Measurements from ENCODE around the gene MSI2.

MSI2 gene

GRCh38 chr17:57466017-57466471 lies 209.7 kb downstream of the MSI2 start:
- TF ChIP-seq EZH2 (IDR thresholded peaks at IDR 0.05) (no peak), FOXP2 (optimal IDR thresholded peaks at IDR 0.05; ENCODE audit: control extremely low read depth, extremely low read length, insufficient read depth) (no peak)
- no peak for DNase-seq (ENCODE audit: low read depth, low spot score)
- Histone ChIP-seq H3K4me3 (no peak overlapping the region), H3K27ac (no peak overlapping the region), H3K9me3 (ENCODE audit: low read depth, low read length) (no peaks in the 10 kb centered on the region), H3K36me3 (ENCODE audit: insufficient read depth, low read length) (no peaks in the 10 kb centered on the region), H3K9ac (ENCODE audit: insufficient read length) (no peak overlapping the region)

GRCh38 chr17:57466521-57466920 lies 210.2 kb downstream of the MSI2 start:
- Histone ChIP-seq H3K9ac (ENCODE audit: insufficient read length) (no peak overlapping the region), H3K4me3 (no peak overlapping the region), H3K36me3 (ENCODE audit: insufficient read depth, low read length) (no peaks in the 10 kb centered on the region), H3K27ac (no peak overlapping the region), H3K9me3 (ENCODE audit: low read depth, low read length) (no peaks in the 10 kb centered on the region)
- DNase-seq (ENCODE audit: low read depth, low spot score): no peak
- TF ChIP-seq EZH2 (IDR thresholded peaks at IDR 0.05) (no peak), POLR2AphosphoS5 (IDR thresholded peaks at IDR 0.05; ENCODE audit: borderline replicate concordance, low read depth, low read length) (no peak), FOXP2 (optimal IDR thresholded peaks at IDR 0.05; ENCODE audit: control extremely low read depth, extremely low read length, insufficient read depth) (no peak)

GRCh38 chr17:57467226-57467625 lies 210.9 kb downstream of the MSI2 start:
- DNase-seq (ENCODE audit: low read depth, low spot score): no peak
- no peak overlapping the region for H3K27ac ChIP-seq
- H3K9ac ChIP-seq (ENCODE audit: insufficient read length): no peak overlapping the region
- TF ChIP-seq POLR2AphosphoS5 (IDR thresholded peaks at IDR 0.05; ENCODE audit: borderline replicate concordance, low read depth, low read length) (no peak), EZH2 (IDR thresholded peaks at IDR 0.05) (no peak), FOXP2 (optimal IDR thresholded peaks at IDR 0.05; ENCODE audit: control extremely low read depth, extremely low read length, insufficient read depth) (no peak)
- H3K4me3 ChIP-seq: no peak overlapping the region
- H3K9me3 ChIP-seq (ENCODE audit: low read depth, low read length): no peaks in the 10 kb centered on the region
- no peaks in the 10 kb centered on the region for H3K36me3 ChIP-seq (ENCODE audit: insufficient read depth, low read length)

- H3K4me3 ChIP-seq: no peak overlapping the region
- no peak overlapping the region for H3K9ac ChIP-seq (ENCODE audit: insufficient read length)
- no peak overlapping the region for H3K27ac ChIP-seq
- DNase-seq (ENCODE audit: low read depth, low spot score): no peak
- TF ChIP-seq FOXP2 (optimal IDR thresholded peaks at IDR 0.05; ENCODE audit: control extremely low read depth, extremely low read length, insufficient read depth): no peak
- no peak for TF ChIP-seq POLR2AphosphoS5 (IDR thresholded peaks at IDR 0.05; ENCODE audit: borderline replicate concordance, low read depth, low read length)
- TF ChIP-seq EZH2 (IDR thresholded peaks at IDR 0.05): no peak
- H3K9me3 ChIP-seq (ENCODE audit: low read depth, low read length): no peaks in the 10 kb centered on the region
- H3K36me3 ChIP-seq (ENCODE audit: insufficient read depth, low read length): no peaks in the 10 kb centered on the region
Measured at GRCh38 chr17:57467801-57468200, 211.5 kb downstream of the MSI2 start.

- no peak overlapping the region for H3K4me3 ChIP-seq
- H3K9me3 ChIP-seq (ENCODE audit: low read depth, low read length): no peaks in the 10 kb centered on the region
- no peak overlapping the region for H3K27ac ChIP-seq
- H3K36me3 ChIP-seq (ENCODE audit: insufficient read depth, low read length): no peaks in the 10 kb centered on the region
- no peak overlapping the region for H3K9ac ChIP-seq (ENCODE audit: insufficient read length)
- TF ChIP-seq POLR2AphosphoS5 (IDR thresholded peaks at IDR 0.05; ENCODE audit: borderline replicate concordance, low read depth, low read length) (no peak), FOXP2 (optimal IDR thresholded peaks at IDR 0.05; ENCODE audit: control extremely low read depth, extremely low read length, insufficient read depth) (no peak), EZH2 (IDR thresholded peaks at IDR 0.05) (no peak)
- DNase-seq (ENCODE audit: low read depth, low spot score): no peak
Measured at GRCh38 chr17:57468932-57469775, 212.8 kb downstream of the MSI2 start.

- H3K36me3 ChIP-seq (ENCODE audit: insufficient read depth, low read length): no peaks in the 10 kb centered on the region
- H3K27ac ChIP-seq: no peak overlapping the region
- no peak for TF ChIP-seq EZH2 (IDR thresholded peaks at IDR 0.05)
- TF ChIP-seq FOXP2 (optimal IDR thresholded peaks at IDR 0.05; ENCODE audit: control extremely low read depth, extremely low read length, insufficient read depth): no peak
- no peak for TF ChIP-seq POLR2AphosphoS5 (IDR thresholded peaks at IDR 0.05; ENCODE audit: borderline replicate concordance, low read depth, low read length)
- DNase-seq (ENCODE audit: low read depth, low spot score): no peak
- no peaks in the 10 kb centered on the region for H3K9me3 ChIP-seq (ENCODE audit: low read depth, low read length)
- no peak overlapping the region for H3K4me3 ChIP-seq
- no peak overlapping the region for H3K9ac ChIP-seq (ENCODE audit: insufficient read length)
Measured at GRCh38 chr17:57470906-57471305, 214.6 kb downstream of the MSI2 start.

- no peak overlapping the region for H3K9ac ChIP-seq (ENCODE audit: insufficient read length)
- TF ChIP-seq FOXP2 (optimal IDR thresholded peaks at IDR 0.05; ENCODE audit: control extremely low read depth, extremely low read length, insufficient read depth): no peak
- TF ChIP-seq POLR2AphosphoS5 (IDR thresholded peaks at IDR 0.05; ENCODE audit: borderline replicate concordance, low read depth, low read length): no peak
- TF ChIP-seq EZH2 (IDR thresholded peaks at IDR 0.05): no peak
- DNase-seq (ENCODE audit: low read depth, low spot score): no peak
- no peaks in the 10 kb centered on the region for H3K9me3 ChIP-seq (ENCODE audit: low read depth, low read length)
- H3K4me3 ChIP-seq: no peak overlapping the region
- no peaks in the 10 kb centered on the region for H3K36me3 ChIP-seq (ENCODE audit: insufficient read depth, low read length)
- H3K27ac ChIP-seq: no peak overlapping the region
Measured at GRCh38 chr17:57471868-57472368, 215.6 kb downstream of the MSI2 start.

- no peaks in the 10 kb centered on the region for H3K36me3 ChIP-seq (ENCODE audit: insufficient read depth, low read length)
Measured at GRCh38 chr17:57475796-57476195, 219.5 kb downstream of the MSI2 start.

More at GRCh38 chr17:57475796-57476195, 219.5 kb downstream of the MSI2 start:
- H3K27ac ChIP-seq: no peak overlapping the region
- no peak for TF ChIP-seq EZH2 (IDR thresholded peaks at IDR 0.05)
- TF ChIP-seq POLR2AphosphoS5 (IDR thresholded peaks at IDR 0.05; ENCODE audit: borderline replicate concordance, low read depth, low read length): no peak
- TF ChIP-seq FOXP2 (optimal IDR thresholded peaks at IDR 0.05; ENCODE audit: control extremely low read depth, extremely low read length, insufficient read depth): no peak
- no peak for DNase-seq (ENCODE audit: low read depth, low spot score)
- no peak overlapping the region for H3K9ac ChIP-seq (ENCODE audit: insufficient read length)
- H3K9me3 ChIP-seq (ENCODE audit: low read depth, low read length): no peaks in the 10 kb centered on the region
- no peak overlapping the region for H3K4me3 ChIP-seq

All from SK-N-MC (cell line).